SU-DHL-6 (cell line): Measurements from ENCODE around the gene KCNJ9.

Source experiments
- H2AFZ ChIP-seq: fragments of 200-600 bp; sonication (generic); 2 replicates; pipeline ENCODE4 v1.6.1; 2014; ENCODE audit warnings: low read depth, mild to moderate bottlenecking, moderate library complexity, mixed read lengths, antibody characterized with exemption, low read length; ENCODE audit not compliant: severe bottlenecking
- H3F3A ChIP-seq: fragments of 200-600 bp; shearing (Covaris generic); 2 replicates; pipeline ENCODE4 v1.6.0; 2016; ENCODE audit warnings: antibody characterized with exemption, mild to moderate bottlenecking; ENCODE audit not compliant: insufficient read depth
- H3K27ac ChIP-seq: fragments of 200-600 bp; sonication (generic); 2 replicates; pipeline ENCODE4 v1.5.1; 2016; ENCODE audit warnings: low read depth, mild to moderate bottlenecking, low read length, moderate library complexity, mixed read lengths
- H3K27me3 ChIP-seq: fragments of 200-600 bp; sonication (generic), shearing (Covaris generic); 2 replicates; pipeline ENCODE4 v1.6.0; 2014; ENCODE audit warnings: mild to moderate bottlenecking, low read length
- H3K36me3 ChIP-seq: fragments of 200-600 bp; sonication (generic); 2 replicates; pipeline ENCODE4 v1.6.1; 2014; ENCODE audit warnings: mild to moderate bottlenecking, low read length, mixed read lengths
- H3K4me2 ChIP-seq: fragments of 300-600, 200-600 bp; shearing (Covaris generic), sonication (generic); 2 replicates; pipeline ENCODE4 v1.6.0; 2014; ENCODE audit warnings: low read length, low read depth, mild to moderate bottlenecking; ENCODE audit not compliant: poor library complexity, severe bottlenecking
- H3K4me3 ChIP-seq: fragments of 200-600 bp; sonication (generic); 2 replicates; pipeline ENCODE4 v1.5.1; 2014; ENCODE audit warnings: antibody characterized with exemption, low read length, mild to moderate bottlenecking, mixed read lengths; ENCODE audit not compliant: insufficient read depth, poor library complexity, severe bottlenecking
- H3K79me2 ChIP-seq: fragments of 200-600 bp; sonication (generic); 2 replicates; pipeline ENCODE4 v1.6.1; 2014; ENCODE audit warnings: mild to moderate bottlenecking, low read length, moderate library complexity; ENCODE audit not compliant: insufficient read depth
- H3K9ac ChIP-seq: fragments of 200-600 bp; sonication (generic); 2 replicates; pipeline ENCODE4 v1.7.0; 2014; ENCODE audit warnings: mild to moderate bottlenecking, low read length
- H3K9me2 ChIP-seq: fragments of 200-600 bp; sonication (generic); replicated peaks from 2 replicates; pipeline ENCODE4 v1.6.1; 2014; ENCODE audit warnings: low read length; ENCODE audit not compliant: insufficient read depth
- H3K9me3 ChIP-seq: fragments of 200-600 bp; sonication (generic); 2 replicates; pipeline ENCODE4 v1.6.1; 2014; ENCODE audit warnings: low read length, mixed read lengths; ENCODE audit not compliant: insufficient read depth
- H4K20me1 ChIP-seq: fragments of 200-600 bp; sonication (generic); 2 replicates; pipeline ENCODE4 v1.6.1; 2014; ENCODE audit warnings: low read depth, mild to moderate bottlenecking, antibody characterized with exemption, low read length, moderate library complexity, mixed read lengths
- CTCF ChIP-seq: fragments of 200-600 bp; sonication (generic); IDR thresholded peaks from one replicate; pipeline ENCODE4 v1.5.1; 2017; ENCODE audit warnings: antibody characterized with exemption, mild to moderate bottlenecking, low read length, moderate library complexity; ENCODE audit not compliant: insufficient read depth, poor library complexity, severe bottlenecking
- EZH2phosphoT487 ChIP-seq: fragments of 200-600 bp; sonication (generic), shearing (Covaris generic); conservative IDR thresholded peaks from 2 replicates; pipeline ENCODE4 v1.6.1; 2018; ENCODE audit warnings: mild to moderate bottlenecking, antibody characterized with exemption, low read length, moderate library complexity, mixed read lengths

Gene KCNJ9

GRCh38 chr1:160096274-160097116 is 15.2 kb downstream of the KCNJ9 start:
- no peak for TF ChIP-seq CTCF
- H4K20me1 ChIP-seq: no peaks in the 10 kb centered on the region
- no peak overlapping the region for H3K4me2 ChIP-seq
- H2AFZ ChIP-seq: no peak overlapping the region
- no peaks in the 10 kb centered on the region for H3K79me2 ChIP-seq
- H3K9me3 ChIP-seq: no peaks in the 10 kb centered on the region
- no peaks in the 10 kb centered on the region for H3K36me3 ChIP-seq
- H3K9ac ChIP-seq: no peak overlapping the region
- no peaks in the 10 kb centered on the region for H3K9me2 ChIP-seq
- H3K4me3 ChIP-seq: no peak overlapping the region
- H3F3A ChIP-seq: peaks cover 8% of the 10 kb centered on the region
- no peak overlapping the region for H3K27ac ChIP-seq
- no peaks in the 10 kb centered on the region for H3K27me3 ChIP-seq

DNA sequence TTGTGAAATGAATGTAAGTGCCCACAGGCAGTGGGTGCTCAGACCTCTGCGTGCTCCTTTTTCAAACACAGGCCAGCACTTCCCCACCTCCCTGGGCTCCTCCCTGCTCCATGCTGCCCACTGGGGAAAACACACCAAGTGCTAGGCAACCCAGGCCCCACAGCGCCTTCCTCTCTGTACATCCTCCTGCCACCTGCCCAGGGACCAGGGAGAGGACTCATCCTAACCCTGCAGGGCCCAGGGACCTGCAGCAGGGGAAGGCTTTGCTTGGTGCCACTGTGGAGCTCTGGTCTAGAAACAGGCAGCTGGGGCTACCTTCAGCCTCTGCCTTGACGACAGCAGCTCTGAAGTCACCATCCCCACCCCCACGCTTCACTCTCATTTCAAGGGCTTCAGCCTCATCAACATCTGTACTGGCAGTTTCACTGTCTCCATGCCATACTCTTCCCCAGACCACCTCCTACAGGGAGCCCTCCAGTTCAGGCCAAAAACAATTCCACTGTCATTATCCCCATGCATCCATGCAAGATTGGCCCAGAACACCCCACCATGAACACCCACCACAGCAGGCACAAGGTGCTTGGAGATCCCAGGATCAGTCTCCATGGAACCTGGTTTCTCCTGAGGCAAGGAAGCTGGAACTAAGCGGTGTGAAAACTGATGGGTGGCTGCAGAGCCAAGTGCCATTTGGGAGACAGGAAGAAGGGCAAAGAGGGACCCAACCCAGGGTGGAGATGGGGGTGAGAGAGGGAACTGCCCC is 16.0 kb downstream of the KCNJ9 start:
- H4K20me1 ChIP-seq: no peaks in the 10 kb centered on the region
- peak overlapping the region; percentile 71 for H3K9ac ChIP-seq
- H3K79me2 ChIP-seq: no peaks in the 10 kb centered on the region
- no peak for TF ChIP-seq CTCF
- no peak for TF ChIP-seq EZH2phosphoT487
- H3F3A ChIP-seq: peaks cover 8% of the 10 kb centered on the region
- no peak overlapping the region for H3K27ac ChIP-seq
- peak overlapping the region; percentile 79 for H3K4me2 ChIP-seq
- no peaks in the 10 kb centered on the region for H3K9me3 ChIP-seq
- H3K9me2 ChIP-seq: no peaks in the 10 kb centered on the region
- peak overlapping the region; percentile 69 for H3K4me3 ChIP-seq
- no peaks in the 10 kb centered on the region for H3K36me3 ChIP-seq
- no peak overlapping the region for H2AFZ ChIP-seq
- H3K27me3 ChIP-seq: no peaks in the 10 kb centered on the region

DNA sequence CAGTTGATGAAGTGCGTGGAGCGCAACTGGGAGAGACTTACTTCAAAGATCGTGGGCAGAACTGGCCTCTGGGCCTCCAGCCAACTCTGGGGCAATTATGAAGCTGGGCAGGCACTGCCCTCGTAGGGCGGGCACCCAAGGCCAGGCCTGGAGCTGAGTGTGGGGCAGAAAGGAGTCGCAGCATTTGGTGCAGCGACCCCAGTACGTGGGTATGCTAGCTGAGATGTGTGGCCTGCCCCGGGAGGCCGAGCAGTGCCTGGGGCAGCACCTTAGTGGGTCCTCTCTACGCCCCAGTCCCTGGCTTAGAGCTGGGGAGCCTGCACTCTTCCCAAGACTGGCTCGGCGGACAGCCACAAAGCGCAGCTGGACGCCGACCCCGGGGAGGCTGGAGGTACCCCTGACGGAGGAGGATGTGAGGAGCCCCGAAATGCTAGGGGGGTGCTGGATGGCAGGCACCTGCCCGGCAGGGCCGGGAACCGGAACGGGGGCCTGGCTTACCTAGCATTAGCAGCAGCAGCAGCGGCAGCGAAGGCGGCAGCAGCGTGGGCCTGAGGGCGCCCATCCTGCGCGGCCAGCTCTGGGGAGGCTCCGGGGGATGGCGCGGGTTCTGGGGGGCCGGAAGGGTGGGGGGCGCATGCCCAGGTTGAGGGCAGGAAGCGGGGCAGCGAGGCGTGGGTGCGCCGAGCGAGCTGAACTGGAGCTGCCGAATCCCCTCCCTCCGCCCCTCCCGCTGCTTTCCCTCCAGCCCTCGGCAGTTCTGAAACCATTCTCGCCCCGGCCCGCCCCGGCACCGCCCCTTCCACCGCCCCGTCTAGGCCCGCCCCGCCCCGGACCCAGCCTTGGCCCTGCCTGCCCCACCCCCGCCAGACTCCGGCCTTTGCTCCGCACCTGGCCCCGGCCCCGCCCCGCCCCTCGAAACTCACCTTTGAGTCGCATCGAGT is 16.8 kb downstream of the KCNJ9 start, which contains the start of gene IGSF8:
TSS of gene IGSF8 (minus strand) at position 709 of the 941 bp plus-strand sequence. CDS start at position 562, 147 bp downstream.
- TF ChIP-seq CTCF: no peak
- no peak for TF ChIP-seq EZH2phosphoT487

More for the DNA sequence above, 16.8 kb downstream of the KCNJ9 start, which contains the start of gene IGSF8:
- Histone ChIP-seq H2AFZ (peak within 1 kb of the TSS; percentile 98), H3K9me2 (no peaks in the 10 kb centered on the region), H3K27ac (peak within 1 kb of the TSS; percentile 42; the same call in 1 of the 2 replicates), H4K20me1 (no peaks in the 10 kb centered on the region), H3K9me3 (no peaks in the 10 kb centered on the region), H3K4me3 (peak within 1 kb of the TSS; percentile 69), H3K4me2 (peak within 1 kb of the TSS; percentile 88), H3K9ac (peak within 1 kb of the TSS; percentile 71), H3K36me3 (no peaks in the 10 kb centered on the region), H3K79me2 (no peaks in the 10 kb centered on the region), H3F3A (peaks cover 8% of the 10 kb centered on the region), H3K27me3 (no peaks in the 10 kb centered on the region)
